Heart left ventricle (tissue), 16 donors: ENCODE results near the gene MAPKAPK3. TPM values are rescaled to one million over a fixed set of nuclear protein-coding genes. Genes with fewer than 3 reads are reported as not detected.

Experiments used
- ATAC-seq, 4 donors: fragments of 200-7000 bp; cut with Tn5 transposase; one replicate each; pipeline ENCODE4 v1.9.1; 2020 to 2022; ENCODE audit warnings: moderate library complexity in 4 of 4, mild to moderate bottlenecking in 3 of 4, moderate number of reproducible peaks in 1 of 4
- DNase-seq, 5 donors: peaks; one replicate each; pipeline ENCODE4 v3.0.0-alpha.2; 2020
- H3K27ac ChIP-seq, 12 donors: fragments of 200-600 bp; sonication (generic) in 4 of 12; one replicate each; pipeline versions ENCODE4 v1.5.0 to v1.8.0; 2016 to 2022; ENCODE audit warnings: mild to moderate bottlenecking in 2 of 12
- H3K27me3 ChIP-seq, 9 donors: fragments of 200-600 bp; sonication (generic) in 2 of 9; one replicate each; pipeline versions ENCODE4 v1.5.1 to v1.8.0; 2016 to 2022; ENCODE audit warnings: mild to moderate bottlenecking in 3 of 9
- H3K36me3 ChIP-seq, 9 donors: fragments of 200-600 bp; sonication (generic) in 2 of 9; one replicate each; pipeline versions ENCODE4 v1.5.0 to v1.8.0; 2018 to 2022; ENCODE audit warnings: mild to moderate bottlenecking in 2 of 9
- H3K4me1 ChIP-seq, 12 donors: fragments of 200-600 bp; sonication (generic) in 4 of 12; one replicate each; pipeline versions ENCODE4 v1.5.0 to v1.8.0; 2016 to 2022; ENCODE audit warnings: mild to moderate bottlenecking in 3 of 12
- H3K4me3 ChIP-seq, 12 donors: fragments of 200-600 bp; sonication (generic) in 4 of 12; one replicate each; pipeline versions ENCODE4 v1.5.0 to v1.8.0; 2017 to 2022; ENCODE audit warnings: mild to moderate bottlenecking in 9 of 12, moderate library complexity in 4 of 12
- H3K9me3 ChIP-seq, 12 donors: fragments of 200-600 bp; sonication (generic) in 4 of 12; one replicate each; pipeline versions ENCODE4 v1.5.0 to v1.8.0; 2016 to 2022; ENCODE audit warnings: mild to moderate bottlenecking in 1 of 12
- CTCF ChIP-seq, 12 donors: fragments of 200-600 bp; sonication (generic) in 4 of 12; IDR thresholded peaks; one replicate each; pipeline versions ENCODE4 v1.5.0 to v1.8.0; 2018 to 2022; ENCODE audit warnings: antibody characterized with exemption in 12 of 12, mild to moderate bottlenecking in 5 of 12
- POLR2A ChIP-seq, 2 donors: fragments of 450-650 bp; IDR thresholded peaks; one replicate each; pipeline ENCODE4 v1.6.1; 2017; ENCODE audit warnings: antibody characterized with exemption in 2 of 2, mild to moderate bottlenecking in 2 of 2, moderate library complexity in 2 of 2
- WGBS, 4 donors: extraction: QIAGEN DNeasy Blood & Tissue Kit in 2 of 4; methylation state at CpG; one replicate each; pipeline versions ENCODE4 v1.1.5 to v1.1.7; 2013 to 2018; 5-methylcytosine and 5-hydroxymethylcytosine counted together
- intact Hi-C, 10 donors: fragments of 100-400 bp; cut with DNase I; formaldehyde crosslinking; loops; one replicate each; pipeline versions ENCODE4 v1.11.1 to v1.14.2; 2022
- polyA plus RNA-seq, 2 donors: library from polyadenylated mRNA; stranded (reverse); fragments of 200-250 nt; gene quantifications; one replicate each; pipeline ENCODE4 v1.2.3, GENCODE V29; 2013
- total RNA-seq, 9 donors: library from RNA; depleted of rRNA in 2 of 9; stranded (reverse); fragments of >200 nt in 2 of 9; fragmentation: NEBNext Ultra II Directional in 3 of 9; extraction: Animal tissue kit (Norgen Biotek cat#: 25700) in 3 of 9; gene quantifications; one replicate each; pipeline versions ENCODE4 v1.1.0 to v1.2.4, GENCODE V29; 2016 to 2023
- donor health status: ischemic (EF 13 %, LVEDD 7.1; RV severe dilation, severe dysfunction).
- donor health status: healthy with polysubstance abuse.
- donor health status: DM: no; HTN: yes; CAD: no.
- donor health status: DM: no; HTN: no; CAD: no.
- donor health status: ischemic (EF 25% LVEDD 6.9; RV normal size, moderate dysfunction).
- donor health status: ischemic (EF 25% LVEDD 5.7; RV mildly dilated, moderate dysfunction).
- donor health status: healthy.
- donor health status: DM: yes; HTN: yes; CAD: no.
- donor health status: ischemic (EF 35%, LVEDD 5.7; RV mildly dilated, moderate dysfunction).
- donor health status: nonischemic (EF 11% LVEDD 7.7; RV severe dilation, severe dysfunction).
- donor health status: DM: yes; HTN: yes; CAD: no.
- donor health status: PGD.
- donor health status: ischemic (EF 29% LVEDD 5.4; RV normal size, mild dysfunction).
- donor health status: nonischemic (EF 23%, LVEDD 6.1; RV moderate dilation, normal function).

Gene MAPKAPK3
- total and polyA plus RNA-seq, 11 donors: 226 to 398 (median 287) TPM

GRCh38 chr3:50605901-50606326, 11.0 kb upstream of the MAPKAPK3 start:
- Histone ChIP-seq H3K4me3 (peak overlapping the region in 1 of 12 donors; percentile 90), H3K36me3 (peaks cover 0 to 63% (median 28%) of the 10 kb centered on the region in 9 donors), H3K9me3 (no peaks in the 10 kb centered on the region), H3K4me1 (peaks cover 20 to 99% (median 91%) of the 10 kb centered on the region in 12 donors), H3K27ac (peak overlapping the region in 11 of 12 donors; percentile 71 to 100 (median 99)), H3K27me3 (no peaks in the 10 kb centered on the region)
- ATAC-seq (no peak), DNase-seq (peak in 3 of 5 donors; percentile 20 to 63 (median 27))
- intact Hi-C loops: no loop called here
- 54 to 71% (median 63%) methylated on average over 5 of the region's 5 CpGs for WGBS, 4 donors
- TF ChIP-seq CTCF (IDR thresholded peaks at IDR 0.05): no peak
- no peak for TF ChIP-seq POLR2A (IDR thresholded peaks at IDR 0.05)

- peak overlapping the region in 3 of 12 donors; percentile 2 to 90 (median 17) for H3K4me3 ChIP-seq
- peaks cover 15 to 98% (median 87%) of the 10 kb centered on the region in 12 donors for H3K4me1 ChIP-seq
- 56 to 73% (median 61%) methylated on average over 6 of the region's 6 CpGs for WGBS, 4 donors
- no peaks in the 10 kb centered on the region for H3K27me3 ChIP-seq
- H3K9me3 ChIP-seq: no peaks in the 10 kb centered on the region
- H3K36me3 ChIP-seq: peaks cover 0 to 63% (median 28%) of the 10 kb centered on the region in 9 donors
- DNase-seq (no peak), ATAC-seq (no peak)
- intact Hi-C loops: no loop called here
- no peak for TF ChIP-seq POLR2A (IDR thresholded peaks at IDR 0.05)
- H3K27ac ChIP-seq: peak overlapping the region in 10 of 12 donors; percentile 71 to 100 (median 98)
Observed at GRCh38 chr3:50606596-50606995, 10.4 kb upstream of the MAPKAPK3 start.

GRCh38 chr3:50607271-50608091, 9.5 kb upstream of the MAPKAPK3 start:
- H3K4me3 ChIP-seq: peak overlapping the region in 3 of 12 donors; percentile 6 to 90 (median 11)
- no peaks in the 10 kb centered on the region for H3K27me3 ChIP-seq
- DNase-seq: peak in 1 of 5 donors; percentile 20
- peaks cover 11 to 95% (median 82%) of the 10 kb centered on the region in 12 donors for H3K4me1 ChIP-seq
- H3K36me3 ChIP-seq: peaks cover 0 to 63% (median 28%) of the 10 kb centered on the region in 9 donors
- TF ChIP-seq CTCF (IDR thresholded peaks at IDR 0.05): no peak
- TF ChIP-seq POLR2A (IDR thresholded peaks at IDR 0.05): no peak
- intact Hi-C loops: no loop called here
- H3K9me3 ChIP-seq: no peaks in the 10 kb centered on the region
- 71 to 91% (median 77%) methylated on average over 19 to 29 of the region's 29 CpGs for WGBS, 4 donors
- H3K27ac ChIP-seq: peak overlapping the region in 8 of 12 donors; percentile 97 to 100 (median 99)
- ATAC-seq: no peak

GRCh38 chr3:50608278-50608677, 8.7 kb upstream of the MAPKAPK3 start:
- Histone ChIP-seq H3K4me3 (peak overlapping the region in 3 of 12 donors; percentile 11 to 90 (median 87)), H3K27me3 (no peaks in the 10 kb centered on the region), H3K27ac (peak overlapping the region in 8 of 12 donors; percentile 6 to 100 (median 98)), H3K36me3 (peaks cover 0 to 63% (median 28%) of the 10 kb centered on the region in 9 donors), H3K9me3 (no peaks in the 10 kb centered on the region), H3K4me1 (peaks cover 9 to 95% (median 82%) of the 10 kb centered on the region in 12 donors)
- ATAC-seq (no peak), DNase-seq (no peak)
- no peak for TF ChIP-seq CTCF (IDR thresholded peaks at IDR 0.05)
- no peak for TF ChIP-seq POLR2A (IDR thresholded peaks at IDR 0.05)
- whole genome bisulfite sequencing, 4 donors: 57 to 85% (median 82%) methylated on average over 3 to 7 of the region's 7 CpGs
- intact Hi-C loops: no loop called here
